Esophagus squamous epithelium (tissue), 5 donors: ENCODE measurements around the gene L2HGDH. TPM values are rescaled to one million over a fixed set of nuclear protein-coding genes. Genes with fewer than 3 reads are reported as not detected.

Source experiments
- DNase-seq: peaks from one replicate; lab custom pipeline; 2025; lab: John Stamatoyannopoulos, UW
- H3K27ac ChIP-seq, 4 donors: fragments of 200-600 bp; sonication (generic); one replicate each; pipeline ENCODE4 v1.5.1; 2016 to 2019; ENCODE audit warnings: mild to moderate bottlenecking in 1 of 4
- H3K27me3 ChIP-seq, 4 donors: fragments of 200-600 bp; sonication (generic); 1 replicate in 3 of 4; 2 replicates in 1 of 4; pipeline versions ENCODE4 v1.5.1 to v1.6.0; 2017 to 2021; ENCODE audit warnings: antibody characterized with exemption in 1 of 4
- H3K36me3 ChIP-seq, 3 donors: fragments of 200-600 bp; sonication (generic); one replicate each; pipeline ENCODE4 v1.5.1; 2016 to 2019
- H3K4me1 ChIP-seq, 3 donors: fragments of 200-600 bp; sonication (generic); one replicate each; pipeline ENCODE4 v1.5.1; 2017 to 2019
- H3K4me3 ChIP-seq, 4 donors: fragments of 200-600 bp; sonication (generic); 1 replicate in 3 of 4; 2 replicates in 1 of 4; pipeline ENCODE4 v1.5.1; 2016 to 2019; ENCODE audit warnings: mild to moderate bottlenecking in 2 of 4, moderate library complexity in 1 of 4
- H3K9me3 ChIP-seq, 3 donors: fragments of 200-600 bp; sonication (generic); one replicate each; pipeline ENCODE4 v1.5.1; 2016 to 2019
- POLR2A ChIP-seq, 4 donors: fragments of 450-650 bp; IDR thresholded peaks; one replicate each; pipeline ENCODE4 v1.6.1; 2017; ENCODE audit warnings: antibody characterized with exemption in 4 of 4, mild to moderate bottlenecking in 4 of 4, moderate library complexity in 3 of 4
- WGBS, 2 donors: methylation state at CpG; one replicate each; pipeline ENCODE4 v1.1.5; 2018; 5-methylcytosine and 5-hydroxymethylcytosine counted together
- intact Hi-C: fragments of 100-400 bp; cut with DNase I; formaldehyde crosslinking; loops from one replicate; pipeline ENCODE4 v1.15.0; 2022
- total RNA-seq, 4 donors: library from RNA; depleted of rRNA; stranded (reverse); fragments of >200 nt; gene quantifications; one replicate each; pipeline ENCODE4 v1.1.0, GENCODE V29; 2016
- TF ChIP-seq, protein P1 (sequence below), 6 experiments: fragments of 450-650 bp in 4 of 6; fragments of 200-600 bp in 2 of 6; sonication (generic) in 2 of 6; IDR thresholded peaks; one replicate each; pipeline ENCODE4 v1.5.1; 2016 to 2019; ENCODE audit warnings: antibody characterized with exemption in 6 of 6, mild to moderate bottlenecking in 4 of 6, moderate library complexity in 4 of 6
- donor health status: DM: yes; HTN: yes; CAD: no.

Gene L2HGDH
- total RNA-seq, 4 donors from 2014 or later, result 6.5 to 14.2 (median 9.3) TPM

DNA sequence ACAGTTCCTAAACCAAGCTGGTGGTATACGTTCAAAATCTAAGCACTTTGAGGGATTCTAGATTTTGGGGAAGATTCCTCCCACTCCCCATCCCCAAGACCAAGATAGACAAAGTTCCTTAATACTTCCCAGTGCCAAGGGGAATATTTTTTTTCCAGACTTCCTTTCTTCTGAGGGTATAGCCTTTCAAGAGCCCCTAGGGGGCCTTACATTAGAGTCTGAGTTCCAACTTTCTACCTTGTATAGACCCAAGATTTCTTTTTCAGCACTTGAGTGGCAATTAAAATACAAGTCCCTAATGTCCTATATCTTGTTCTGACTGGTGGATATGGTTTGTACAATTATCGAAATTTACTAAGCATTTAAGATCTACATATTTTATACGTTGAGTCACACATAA is 52.0 kb downstream of the L2HGDH start:
- H3K9me3 ChIP-seq, result no peaks in the 10 kb centered on the region
- WGBS, 2 donors, result 83 to 87% methylated on average over 3 of the region's 3 CpGs
- H3K4me3 ChIP-seq, result no peak overlapping the region
- H3K27me3 ChIP-seq, result no peaks in the 10 kb centered on the region
- intact Hi-C loops, result loop anchor here (10.0 kb wide), 1 partner anchor 115 kb away; no protein-coding TSS in a partner anchor
- no peak for DNase-seq
- peaks cover 0 to 28% (median 0%) of the 10 kb centered on the region in 3 donors for H3K36me3 ChIP-seq
- TF ChIP-seq, protein P1, sequence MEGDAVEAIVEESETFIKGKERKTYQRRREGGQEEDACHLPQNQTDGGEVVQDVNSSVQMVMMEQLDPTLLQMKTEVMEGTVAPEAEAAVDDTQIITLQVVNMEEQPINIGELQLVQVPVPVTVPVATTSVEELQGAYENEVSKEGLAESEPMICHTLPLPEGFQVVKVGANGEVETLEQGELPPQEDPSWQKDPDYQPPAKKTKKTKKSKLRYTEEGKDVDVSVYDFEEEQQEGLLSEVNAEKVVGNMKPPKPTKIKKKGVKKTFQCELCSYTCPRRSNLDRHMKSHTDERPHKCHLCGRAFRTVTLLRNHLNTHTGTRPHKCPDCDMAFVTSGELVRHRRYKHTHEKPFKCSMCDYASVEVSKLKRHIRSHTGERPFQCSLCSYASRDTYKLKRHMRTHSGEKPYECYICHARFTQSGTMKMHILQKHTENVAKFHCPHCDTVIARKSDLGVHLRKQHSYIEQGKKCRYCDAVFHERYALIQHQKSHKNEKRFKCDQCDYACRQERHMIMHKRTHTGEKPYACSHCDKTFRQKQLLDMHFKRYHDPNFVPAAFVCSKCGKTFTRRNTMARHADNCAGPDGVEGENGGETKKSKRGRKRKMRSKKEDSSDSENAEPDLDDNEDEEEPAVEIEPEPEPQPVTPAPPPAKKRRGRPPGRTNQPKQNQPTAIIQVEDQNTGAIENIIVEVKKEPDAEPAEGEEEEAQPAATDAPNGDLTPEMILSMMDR (IDR thresholded peaks at IDR 0.05), result no peak
- no peak for TF ChIP-seq POLR2A (IDR thresholded peaks at IDR 0.05)
- no peak overlapping the region for H3K27ac ChIP-seq
- no peaks in the 10 kb centered on the region for H3K4me1 ChIP-seq

DNA sequence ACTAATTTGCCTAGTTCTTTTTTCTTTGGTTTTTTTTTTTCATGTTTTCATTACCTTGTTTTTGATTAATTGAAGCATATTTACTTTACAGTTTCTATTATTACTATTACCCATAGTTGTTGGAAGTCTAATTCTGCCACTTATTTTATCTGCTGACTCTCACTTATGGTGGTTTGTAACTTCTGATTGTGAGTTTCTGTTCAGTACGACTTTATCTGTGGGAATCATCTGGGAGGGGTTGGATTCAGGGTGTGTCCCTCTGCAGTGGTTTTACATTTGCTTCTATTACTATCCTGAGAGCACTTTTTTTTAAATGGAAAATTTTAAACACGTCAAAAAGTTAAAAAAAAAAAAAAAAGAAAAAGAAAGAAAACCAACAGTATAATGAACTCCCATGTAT is 54.3 kb downstream of the L2HGDH start:
- no peak for DNase-seq
- WGBS, 2 donors, result 47 to 53% methylated on average over 2 of the region's 2 CpGs
- Histone ChIP-seq H3K27me3 (no peaks in the 10 kb centered on the region), H3K4me3 (no peak overlapping the region), H3K4me1 (no peaks in the 10 kb centered on the region), H3K36me3 (peaks cover 0 to 13% (median 0%) of the 10 kb centered on the region in 3 donors), H3K9me3 (no peaks in the 10 kb centered on the region), H3K27ac (no peak overlapping the region)
- TF ChIP-seq, protein P1 (IDR thresholded peaks at IDR 0.05), result no peak
- no peak for TF ChIP-seq POLR2A (IDR thresholded peaks at IDR 0.05)
- intact Hi-C loops, result no loop called here

DNA sequence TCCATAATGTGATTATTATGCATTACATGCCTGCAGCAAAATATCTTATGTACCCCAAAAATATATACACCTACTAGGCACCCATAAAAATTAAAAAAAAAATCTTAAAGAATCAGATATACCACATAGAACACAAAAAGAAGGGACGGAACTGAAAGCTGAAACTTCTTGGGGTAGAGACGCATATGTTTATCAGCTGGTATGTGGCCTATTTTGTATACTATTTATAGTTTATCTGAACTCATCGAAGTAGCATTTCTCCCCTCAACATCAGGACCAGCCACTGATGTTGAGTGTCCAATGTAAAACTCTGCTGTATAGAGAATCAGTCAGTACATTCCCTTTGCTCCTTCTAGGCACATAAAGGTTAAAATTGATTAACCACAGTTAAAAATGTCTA is 57.8 kb downstream of the L2HGDH start:
- intact Hi-C loops, result no loop called here
- H3K4me3 ChIP-seq, result no peak overlapping the region
- no peak for DNase-seq
- H3K27ac ChIP-seq, result no peak overlapping the region
- H3K4me1 ChIP-seq, result no peaks in the 10 kb centered on the region
- H3K9me3 ChIP-seq, result no peaks in the 10 kb centered on the region
- 88 to 95% methylated on average over 3 of the region's 3 CpGs for WGBS, 2 donors
- no peaks in the 10 kb centered on the region for H3K27me3 ChIP-seq
- TF ChIP-seq POLR2A (IDR thresholded peaks at IDR 0.05), result no peak
- TF ChIP-seq, protein P1 (IDR thresholded peaks at IDR 0.05), result no peak
- peaks cover 0 to 19% (median 0%) of the 10 kb centered on the region in 3 donors for H3K36me3 ChIP-seq

DNA sequence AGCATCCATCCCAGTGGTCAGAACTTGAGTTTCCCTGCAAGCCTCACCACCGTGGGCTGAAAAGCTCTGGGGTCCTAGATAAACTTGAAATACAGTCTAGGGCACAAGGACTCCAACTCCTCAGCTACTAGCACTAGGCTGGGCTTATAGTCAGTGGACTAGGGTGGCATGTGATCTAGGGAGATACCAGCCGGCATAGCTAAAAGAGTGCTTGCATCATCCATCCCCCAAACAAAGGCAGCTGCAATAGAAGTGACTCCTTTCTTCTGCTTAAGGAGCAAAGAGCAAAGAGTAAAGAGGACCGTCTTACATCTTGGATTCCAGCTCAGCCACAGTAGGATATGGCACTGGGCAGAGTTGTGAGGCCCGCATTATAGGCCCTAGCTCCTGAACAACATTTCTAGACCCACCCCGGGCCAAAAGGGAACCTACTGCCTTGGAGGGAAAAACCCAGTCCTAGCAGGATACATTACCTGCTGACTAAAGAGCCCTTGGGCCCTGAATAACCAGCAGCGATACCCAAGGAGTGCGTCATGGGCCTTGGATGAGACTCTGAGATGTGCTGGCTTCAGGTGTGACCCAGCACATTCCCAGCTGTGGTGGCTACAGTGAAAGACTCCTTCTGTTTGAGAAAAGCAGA is 62.8 kb downstream of the L2HGDH start:
- H3K4me3 ChIP-seq, result no peak overlapping the region
- TF ChIP-seq, protein P1 (IDR thresholded peaks at IDR 0.05), result no peak
- TF ChIP-seq POLR2A (IDR thresholded peaks at IDR 0.05), result no peak
- no peak overlapping the region for H3K27ac ChIP-seq
- no peaks in the 10 kb centered on the region for H3K27me3 ChIP-seq
- no peaks in the 10 kb centered on the region for H3K9me3 ChIP-seq
- 93 to 96% methylated on average over 4 to 5 of the region's 7 CpGs for WGBS, 2 donors
- DNase-seq, result no peak
- intact Hi-C loops, result no loop called here
- no peaks in the 10 kb centered on the region for H3K4me1 ChIP-seq
- H3K36me3 ChIP-seq, result peaks cover 0 to 40% (median 0%) of the 10 kb centered on the region in 3 donors

DNA sequence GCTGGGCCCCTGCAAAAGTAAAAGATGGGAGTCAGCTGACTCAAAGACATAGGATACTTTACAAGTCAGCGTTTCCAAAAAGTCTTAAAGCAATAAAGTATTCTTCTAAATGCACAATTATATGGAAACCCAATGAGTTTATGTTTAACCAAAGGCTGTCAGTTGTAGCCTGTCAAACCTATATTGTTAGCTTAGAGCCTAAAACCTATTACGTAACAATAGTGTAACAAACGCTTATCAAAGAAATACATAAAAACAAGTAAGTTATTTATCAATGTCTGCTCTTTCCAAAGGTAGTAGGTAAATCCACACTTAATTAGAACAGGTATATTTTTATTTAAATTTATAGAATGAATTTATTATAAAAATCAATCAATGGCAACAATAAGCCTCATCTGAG is 64.8 kb downstream of the L2HGDH start:
- peaks cover 0 to 32% (median 0%) of the 10 kb centered on the region in 3 donors for H3K36me3 ChIP-seq
- DNase-seq, result no peak
- 78 to 82% methylated on average over 3 of the region's 3 CpGs for WGBS, 2 donors

More for the DNA sequence above, 64.8 kb downstream of the L2HGDH start:
- TF ChIP-seq POLR2A (IDR thresholded peaks at IDR 0.05), result no peak
- TF ChIP-seq, protein P1 (IDR thresholded peaks at IDR 0.05), result no peak
- intact Hi-C loops, result no loop called here
- Histone ChIP-seq H3K4me3 (no peak overlapping the region), H3K27ac (no peak overlapping the region), H3K9me3 (no peaks in the 10 kb centered on the region), H3K27me3 (no peaks in the 10 kb centered on the region), H3K4me1 (no peaks in the 10 kb centered on the region)
